GM12865 (cell line): Measurements from ENCODE around the gene ACTRT2.

Experiments used
- DNase-seq: peaks from one replicate; pipeline ENCODE4 v3.0.0; 2010; ENCODE audit warnings: low read depth
- H3K4me3 ChIP-seq: 2 replicates; pipeline ENCODE4 v1.5.1; 2011; ENCODE audit warnings: mild to moderate bottlenecking, low read depth, low read length, control low read depth
- CTCF ChIP-seq: IDR thresholded peaks from 2 replicates; pipeline ENCODE4 v1.5.1; 2011; ENCODE audit warnings: low read length, control low read depth, low read depth, inconsistent platforms; ENCODE audit not compliant: insufficient read depth; ENCODE audit errors: missing control alignments

The ACTRT2 gene

GRCh38 chr1:3034162-3034561, 12.9 kb downstream of the ACTRT2 start:
- H3K4me3 ChIP-seq, result no peak overlapping the region
- no peak for TF ChIP-seq CTCF
- no peak for DNase-seq

- DNase-seq, result no peak
- H3K4me3 ChIP-seq, result no peak overlapping the region
- TF ChIP-seq CTCF, result no peak
Observed at GRCh38 chr1:3034728-3035562, 13.7 kb downstream of the ACTRT2 start.

- no peak for DNase-seq
- no peak for TF ChIP-seq CTCF
- no peak overlapping the region for H3K4me3 ChIP-seq
Observed at GRCh38 chr1:3035563-3036446, 14.5 kb downstream of the ACTRT2 start.

GRCh38 chr1:3036447-3037280, 15.4 kb downstream of the ACTRT2 start:
- no peak for TF ChIP-seq CTCF
- H3K4me3 ChIP-seq, result no peak overlapping the region
- no peak for DNase-seq

GRCh38 chr1:3037281-3038040, 16.2 kb downstream of the ACTRT2 start:
- no peak overlapping the region for H3K4me3 ChIP-seq
- TF ChIP-seq CTCF, result no peak
- no peak for DNase-seq

- no peak overlapping the region for H3K4me3 ChIP-seq
- DNase-seq, result no peak
- no peak for TF ChIP-seq CTCF
Observed at GRCh38 chr1:3038113-3038551, 16.9 kb downstream of the ACTRT2 start.
